GM19328 (cell line): ENCODE data around the gene CACNG5.

Experiments used
- ATAC-seq: cut with Tn5 transposase; IDR thresholded peaks from one replicate; pipeline ENCODE4 v1.9.1; 2021; ENCODE audit warnings: mild to moderate bottlenecking, moderate library complexity; ENCODE audit not compliant: unreplicated experiment

The CACNG5 gene

DNA sequence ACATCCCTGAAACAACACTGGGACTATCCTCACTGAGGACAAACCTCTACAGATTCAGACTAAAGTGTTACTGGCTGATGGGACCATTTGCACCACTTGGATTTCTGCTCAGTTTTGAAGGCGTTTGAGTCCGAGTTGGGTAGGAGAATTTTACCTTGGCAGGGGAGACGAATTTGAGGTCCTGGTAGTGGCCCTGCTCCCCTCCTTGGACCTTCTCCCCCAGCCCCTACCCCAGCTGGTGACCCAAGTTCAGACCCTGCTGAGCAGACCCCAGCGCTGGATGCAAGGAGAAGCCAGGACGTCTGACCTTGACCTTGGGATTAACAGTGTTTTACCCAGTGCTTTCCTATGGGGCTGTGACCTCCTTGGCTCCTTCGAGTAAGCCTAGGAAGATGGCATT, 13.6 kb downstream of the CACNG5 start:
- no peak for ATAC-seq

GRCh38 chr17:66849032-66849655, 14.2 kb downstream of the CACNG5 start:
- no peak for ATAC-seq

- no peak for ATAC-seq
These were observed 15.1 kb downstream of the CACNG5 start for GRCh38 chr17:66849851-66850580.

DNA sequence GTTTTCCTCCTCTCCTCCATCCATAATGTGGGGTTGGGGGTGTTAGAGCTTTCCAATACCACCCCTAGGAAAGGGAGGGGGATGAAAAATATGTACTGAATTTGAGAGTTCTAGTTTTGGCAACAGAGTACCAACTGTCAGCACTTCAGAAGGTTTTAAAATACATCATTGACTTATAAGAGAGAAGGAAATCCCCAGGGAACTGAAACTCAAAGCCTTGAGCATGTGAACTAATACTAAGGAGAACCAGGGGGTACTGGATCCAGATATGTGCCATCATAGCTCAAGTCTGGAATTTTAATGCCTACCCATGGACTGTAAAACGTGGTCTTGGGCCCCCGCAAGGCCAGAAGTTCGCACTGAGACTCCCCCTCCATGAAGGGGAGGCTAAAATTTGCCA, 15.8 kb downstream of the CACNG5 start:
- no peak for ATAC-seq

- no peak for ATAC-seq
These were observed 20.3 kb downstream of the CACNG5 start for GRCh38 chr17:66855204-66855603.

DNA sequence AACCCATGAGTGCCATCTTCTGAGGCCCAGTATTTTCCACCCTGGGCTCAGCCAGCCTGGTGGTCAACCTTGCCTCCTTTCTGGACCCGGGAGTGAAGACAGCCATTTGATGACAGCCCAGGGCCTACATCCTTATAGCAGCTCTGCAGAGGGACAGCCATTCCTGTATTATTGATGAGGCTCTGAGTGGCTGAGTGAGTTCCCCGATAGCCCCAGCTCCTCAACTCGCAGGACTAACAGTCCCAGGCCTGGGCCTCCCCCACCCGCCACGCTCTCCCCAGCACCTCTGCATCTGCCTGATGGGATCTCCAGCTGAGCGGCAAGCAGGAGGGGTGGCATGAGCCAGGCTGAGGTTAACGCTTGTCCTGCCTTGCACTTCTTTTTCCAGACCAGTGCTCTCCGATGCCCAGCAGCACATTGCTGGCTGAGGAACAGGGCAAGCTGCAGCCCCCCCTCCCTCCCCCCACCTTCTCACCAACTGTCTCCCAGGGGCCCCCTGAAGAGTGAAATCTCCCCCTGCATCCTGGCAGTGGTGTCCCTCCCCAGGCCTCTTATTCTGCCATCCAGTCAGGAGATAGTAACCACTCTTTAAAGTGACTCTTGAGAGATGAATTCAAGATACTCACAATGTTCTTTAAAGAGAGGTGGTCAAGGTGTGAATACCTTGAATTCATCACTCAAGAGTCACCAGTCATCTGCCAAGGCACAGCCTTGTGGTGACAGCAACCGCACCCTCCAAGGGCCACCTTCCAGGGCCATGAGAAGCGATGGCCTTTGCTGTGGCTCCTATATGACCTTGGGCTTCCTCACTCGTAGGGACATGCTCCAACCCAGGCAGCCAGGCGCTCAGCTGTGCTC, 23.5 kb downstream of the CACNG5 start:
- no peak for ATAC-seq

- ATAC-seq: no peak
These were observed 24.4 kb downstream of the CACNG5 start for GRCh38 chr17:66859353-66859752.

DNA sequence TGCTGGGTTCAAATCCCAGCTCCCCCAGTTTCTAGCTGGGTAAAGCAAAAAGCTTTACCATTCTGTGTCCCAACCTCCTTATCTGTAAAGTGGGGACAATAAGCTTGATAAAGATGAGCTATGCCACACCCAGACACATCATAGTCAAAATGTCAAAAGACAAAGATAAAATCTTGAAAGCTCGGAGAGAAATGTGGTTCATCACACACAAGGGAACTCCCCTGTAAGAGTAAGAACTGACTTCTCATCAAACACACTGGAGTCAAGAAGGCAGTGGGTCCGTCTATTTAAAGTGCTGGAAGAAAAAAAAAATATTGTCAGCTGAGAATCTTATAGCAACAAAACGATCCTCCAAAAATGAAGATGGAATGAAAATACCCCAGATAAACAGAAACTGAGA, 25.3 kb downstream of the CACNG5 start:
- no peak for ATAC-seq

GRCh38 chr17:66863820-66864219, 28.9 kb downstream of the CACNG5 start:
- no peak for ATAC-seq

- no peak for ATAC-seq
These were observed 30.2 kb downstream of the CACNG5 start for GRCh38 chr17:66865151-66865550.

DNA sequence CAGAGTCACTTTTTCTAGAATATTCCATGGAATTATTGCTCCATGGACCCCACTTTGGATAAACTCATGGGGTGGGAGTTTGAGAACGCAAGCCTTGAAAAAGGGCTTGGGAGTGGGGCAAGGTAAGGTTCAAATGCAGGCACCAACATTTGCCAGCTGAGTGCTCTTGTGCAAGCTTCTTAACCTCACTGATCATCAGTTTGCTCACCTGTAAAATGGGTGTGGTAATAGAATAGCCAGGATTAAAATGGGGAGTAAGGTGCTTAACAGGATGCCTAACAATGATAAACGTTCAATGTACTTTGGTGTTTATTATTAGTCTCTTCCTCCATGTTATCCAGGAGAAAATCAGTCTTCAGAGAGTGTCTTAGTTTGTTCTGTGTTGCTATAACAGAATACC, 39.0 kb downstream of the CACNG5 start:
- ATAC-seq: no peak

- ATAC-seq: no peak
These were observed 50.0 kb downstream of the CACNG5 start for GRCh38 chr17:66884931-66885330.

DNA sequence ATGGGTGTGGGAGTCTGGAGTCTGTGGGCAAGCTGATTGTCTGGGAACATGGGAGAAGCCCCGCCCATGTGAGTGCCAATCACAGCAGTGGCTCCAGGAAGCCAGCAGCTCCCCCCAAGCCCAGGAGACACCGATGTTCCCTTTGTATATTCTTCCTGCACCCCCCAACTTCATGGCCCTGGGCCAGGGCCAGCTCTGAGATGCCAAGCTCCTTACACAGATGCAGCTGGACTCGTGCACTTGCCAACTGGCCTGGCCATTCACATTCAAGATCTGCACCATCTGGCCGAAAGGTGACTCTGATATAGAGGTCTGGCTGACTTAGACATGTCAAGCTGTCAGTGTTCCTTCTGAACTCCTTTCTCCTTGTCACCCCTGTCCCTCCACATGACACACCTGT, 50.5 kb downstream of the CACNG5 start:
- ATAC-seq: no peak

DNA sequence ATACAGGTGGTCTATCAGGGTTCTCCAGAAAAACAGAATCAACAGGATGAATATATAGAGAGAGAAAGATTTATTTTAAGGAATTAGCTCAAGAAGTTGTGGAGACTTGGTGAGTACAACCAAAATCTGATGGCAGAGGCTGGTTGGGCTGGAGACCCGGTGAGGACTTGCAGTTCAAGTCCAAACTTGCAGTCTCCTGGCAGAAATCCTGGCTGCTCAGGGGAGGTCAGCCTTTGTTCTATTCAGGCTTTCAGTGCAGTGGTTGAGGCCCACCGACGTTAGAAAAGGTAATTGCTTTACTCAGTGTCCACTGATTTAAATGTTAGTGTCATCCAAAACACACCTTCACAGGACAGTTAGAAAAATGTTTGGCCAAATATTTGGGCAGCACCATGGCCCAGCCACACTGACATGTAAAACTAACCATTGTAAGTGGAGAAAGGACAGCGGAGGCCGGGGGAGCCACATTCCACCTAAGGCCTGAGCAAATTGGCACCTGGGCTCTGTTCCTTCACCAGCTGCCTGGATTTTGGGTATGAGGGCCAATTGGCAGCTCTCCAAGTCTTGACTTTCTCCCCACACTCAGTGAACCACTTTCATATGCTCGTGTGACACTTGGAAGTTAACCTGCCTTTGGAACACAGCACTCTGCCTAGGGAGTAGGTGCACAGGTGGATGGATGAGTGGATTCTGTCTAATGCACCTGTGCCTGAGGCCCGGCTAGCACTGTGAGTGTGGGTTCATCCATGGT, 54.7 kb downstream of the CACNG5 start:
- ATAC-seq: no peak

- no peak for ATAC-seq
These were observed 57.3 kb downstream of the CACNG5 start for GRCh38 chr17:66892246-66892645.

- no peak for ATAC-seq
These were observed 58.5 kb downstream of the CACNG5 start for GRCh38 chr17:66893382-66893781.

DNA sequence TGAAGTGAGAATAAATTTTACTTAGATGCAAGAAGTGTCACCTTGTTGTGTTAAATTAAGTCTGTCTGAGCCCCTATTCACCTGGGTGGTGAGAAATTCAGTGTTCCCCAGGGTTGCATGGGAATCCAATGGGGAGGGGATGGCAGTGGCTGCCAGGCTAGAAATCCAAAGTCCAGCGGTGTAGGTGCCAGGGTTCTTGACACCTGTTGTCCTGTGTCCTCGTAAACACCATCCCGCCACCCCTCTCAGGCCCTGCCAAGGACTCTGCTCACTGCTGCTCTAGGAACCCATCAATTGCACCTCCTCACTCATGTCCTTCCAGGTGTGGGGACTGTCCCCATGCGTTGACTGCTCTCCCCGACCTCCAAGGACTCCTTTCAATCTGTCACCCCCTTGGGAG, 58.9 kb downstream of the CACNG5 start:
- no peak for ATAC-seq

DNA sequence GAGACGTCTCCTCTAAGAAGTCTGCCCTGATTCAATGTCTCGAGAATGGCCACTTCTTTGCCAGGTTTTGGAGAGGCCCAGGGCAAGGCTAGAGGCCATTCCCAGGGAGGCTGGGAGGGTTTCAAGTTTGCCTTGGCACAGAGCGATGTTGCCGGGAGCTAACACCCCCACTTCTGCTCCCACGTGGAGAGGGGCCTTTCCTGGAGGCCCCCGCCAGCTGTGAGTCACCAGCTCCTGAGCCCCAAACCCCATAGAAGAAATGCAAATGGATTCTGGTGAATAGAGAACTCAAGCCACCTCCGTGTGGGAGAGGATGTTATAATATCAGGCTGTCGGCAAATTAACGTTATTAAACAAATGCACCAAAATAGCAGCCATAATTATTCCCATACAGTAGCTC, 62.2 kb downstream of the CACNG5 start:
- no peak for ATAC-seq

GRCh38 chr17:66898536-66898935, 63.6 kb downstream of the CACNG5 start:
- ATAC-seq: no peak

DNA sequence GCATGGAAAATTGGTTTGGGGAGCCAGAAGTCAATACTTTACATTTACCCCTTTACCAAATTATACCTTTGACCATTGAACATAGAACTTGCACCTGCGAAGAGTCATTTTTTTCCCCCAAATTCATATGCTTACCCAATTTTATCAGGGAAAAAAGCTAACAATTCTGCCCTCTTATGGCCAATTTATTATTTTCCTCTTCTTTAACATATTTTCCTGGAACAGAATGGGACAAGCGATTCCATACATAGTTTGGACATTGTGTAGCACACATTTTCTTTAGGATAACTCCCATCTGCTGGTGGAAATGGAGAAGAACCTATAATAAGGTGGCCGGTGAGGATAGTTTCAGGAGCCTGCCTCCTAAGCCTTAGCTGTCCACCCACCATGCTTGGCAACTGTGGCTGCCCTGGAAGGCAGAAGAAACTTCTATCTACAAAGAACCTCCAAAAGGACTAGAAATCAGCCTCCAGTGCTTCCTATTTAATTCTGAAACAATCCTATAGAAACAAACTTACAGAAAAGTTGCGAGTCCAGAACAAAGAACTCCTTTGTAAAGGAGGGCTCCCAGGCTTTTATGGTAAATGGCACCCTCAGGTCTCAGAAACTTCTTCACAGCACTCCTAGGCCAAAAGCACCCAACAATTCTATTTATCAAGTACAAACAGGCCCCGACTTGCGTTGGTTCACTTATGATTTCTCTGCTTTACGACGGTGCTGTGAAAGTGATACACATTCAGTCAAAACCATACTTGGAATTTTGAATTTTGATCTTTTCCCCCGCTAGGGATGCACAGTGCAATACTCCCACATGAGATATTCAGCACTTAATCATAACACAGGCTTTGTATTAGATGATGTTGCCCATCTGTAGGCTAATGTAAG, 65.5 kb downstream of the CACNG5 start:
- no peak for ATAC-seq
